Astrocyte of the hippocampus (primary cell): ENCODE results near the gene URGCP.
"Not testable (repeated sequence)": the region's sequence is repeated elsewhere in the genome, so short reads cannot be mapped to it uniquely, and the experiment has no call there.

ENCODE experiments used
- DNase-seq: peaks from one replicate; pipeline ENCODE4 v3.0.0; 2011; ENCODE audit warnings: low read depth, low spot score

The URGCP gene

DNA sequence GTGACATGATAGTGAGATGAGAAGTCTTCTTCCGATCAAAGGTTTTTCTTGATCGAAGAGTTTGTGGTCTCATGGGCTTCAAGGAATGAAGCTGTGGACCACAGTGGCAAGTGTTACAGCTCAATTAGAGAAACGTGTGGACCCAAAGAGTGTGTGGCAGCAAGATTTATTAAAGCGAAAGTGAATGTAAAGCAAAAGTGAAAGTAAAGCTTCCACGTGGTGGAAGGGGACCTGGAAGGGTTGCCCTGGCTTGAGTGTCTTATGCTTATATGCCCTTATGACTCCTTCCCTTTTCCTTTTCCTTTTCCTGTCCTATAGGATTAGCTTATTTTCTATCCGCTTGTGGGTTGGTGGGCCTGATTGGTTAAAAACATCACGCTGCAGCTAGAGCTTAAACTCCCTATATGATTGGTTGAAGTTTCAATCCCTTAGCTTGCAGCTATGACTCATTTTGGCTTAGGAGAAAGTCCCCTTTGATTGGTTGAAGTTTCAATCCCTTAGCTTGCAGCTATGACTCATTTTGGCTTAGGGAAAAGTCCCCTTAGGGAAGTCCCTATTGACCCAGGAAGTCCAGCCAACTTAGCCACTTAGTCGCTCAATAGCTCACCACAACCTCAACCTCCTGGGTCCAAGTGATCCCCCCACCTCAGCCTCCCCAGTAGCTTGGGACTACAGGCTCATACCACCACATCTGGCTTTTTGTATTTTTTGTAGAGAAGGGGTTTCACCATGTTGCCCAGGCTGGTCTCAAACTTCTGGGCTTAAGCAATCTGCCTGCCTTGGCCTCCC lies 71.7 kb downstream of the URGCP start:
- DNase-seq = no peak

GRCh38 chr7:43830917-43831316 lies 75.5 kb downstream of the URGCP start:
- DNase-seq = not testable (repeated sequence)
